ENCODE results near the gene KRT35. TPM values are rescaled to one million over a fixed set of nuclear protein-coding genes. Genes with fewer than 3 reads are reported as not detected.

Gene KRT35
- total and polyA plus RNA-seq, 2 donors (not counting 3 experiments of a cell fraction or from before 2014, with no cell fraction given), result not detected

DNA sequence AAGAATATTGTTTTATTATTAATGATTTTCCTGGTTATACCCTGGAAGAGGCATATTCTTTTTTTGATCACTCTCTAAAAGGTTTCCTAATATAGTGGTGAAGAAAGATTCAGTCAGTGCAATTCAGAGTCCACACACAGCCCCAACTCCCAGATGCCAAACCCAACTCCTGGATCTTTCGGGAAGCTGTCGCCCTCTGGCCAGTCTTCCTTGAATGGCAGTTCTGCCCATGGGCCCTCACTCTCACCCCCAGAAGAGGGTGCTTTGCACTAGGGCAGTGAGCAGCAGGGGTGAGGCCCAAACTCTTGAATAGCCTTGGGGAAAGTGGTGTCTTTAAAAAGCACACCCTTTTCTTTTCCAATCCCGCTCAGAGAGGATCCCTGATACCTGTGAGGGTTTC lies 24.7 kb downstream of the KRT35 start:
- no peaks in the 10 kb centered on the region for H3K9me3 ChIP-seq (replicated peaks; ENCODE audit: control insufficient read depth, insufficient read depth, low read length)
- H3K79me2 ChIP-seq (ENCODE audit: control insufficient read depth, insufficient read depth, low read length), result no peaks in the 10 kb centered on the region
- no peak overlapping the region for H3K27ac ChIP-seq (ENCODE audit: insufficient read depth, low read depth, low read length)
- no peak overlapping the region for H3K4me3 ChIP-seq (replicated peaks in 1 of 3; ENCODE audit: insufficient read depth in 1 of 3, low read depth in 1 of 3, low read length in 3 of 3)
- H4K20me1 ChIP-seq (replicated peaks; ENCODE audit: control insufficient read depth, extremely low read depth, insufficient read depth, low read length), result no peaks in the 10 kb centered on the region
- dilution Hi-C loops (cut with MboI; ENCODE audit: extremely low pct_ligation_motif_present, low sequenced_read_pairs), result no loop called here
- H3K36me3 ChIP-seq (ENCODE audit: control insufficient read depth in 2 of 2, extremely low read depth in 1 of 2, insufficient read depth in 2 of 2, low read length in 2 of 2), result no peaks in the 10 kb centered on the region
- intact Hi-C loops (cut with micrococcal nuclease), result no loop called here
- H3K4me2 ChIP-seq (ENCODE audit: insufficient read depth, low read length), result no peak overlapping the region
- H3K27me3 ChIP-seq (ENCODE audit: control insufficient read depth in 2 of 2, insufficient read depth in 2 of 2, low read length in 2 of 2), result peaks cover 2 to 5% of the 10 kb centered on the region in 2 experiments
- H2AFZ ChIP-seq (ENCODE audit: low read depth, low read length), result no peak overlapping the region
- H3K9me1 ChIP-seq (replicated peaks; ENCODE audit: control insufficient read depth, extremely low read depth, insufficient read depth, low read length), result no peaks in the 10 kb centered on the region
- POLR2A ChIA-PET, result no interaction called here
- TF ChIP-seq MYC (IDR thresholded peaks at IDR 0.05; ENCODE audit: low read depth, low read length), result no peak
- TF ChIP-seq CTCF (IDR thresholded peaks at IDR 0.05; ENCODE audit: extremely low read depth in 1 of 2, insufficient read depth in 1 of 2, low read depth in 1 of 2, low read length in 2 of 2), result no peak
- FAIRE-seq (no peak), DNase-seq (ENCODE audit: low read depth, low spot score) (no peak)
- H3K9ac ChIP-seq (replicated peaks; ENCODE audit: extremely low read depth, insufficient read depth, low read length), result no peak overlapping the region
- H3K4me1 ChIP-seq (ENCODE audit: control insufficient read depth, extremely low read depth, insufficient read depth, low read length), result no peaks in the 10 kb centered on the region
- CTCF ChIA-PET, result no interaction called here
- BruUV-seq (replicated peaks), result no TSS peak

DNA sequence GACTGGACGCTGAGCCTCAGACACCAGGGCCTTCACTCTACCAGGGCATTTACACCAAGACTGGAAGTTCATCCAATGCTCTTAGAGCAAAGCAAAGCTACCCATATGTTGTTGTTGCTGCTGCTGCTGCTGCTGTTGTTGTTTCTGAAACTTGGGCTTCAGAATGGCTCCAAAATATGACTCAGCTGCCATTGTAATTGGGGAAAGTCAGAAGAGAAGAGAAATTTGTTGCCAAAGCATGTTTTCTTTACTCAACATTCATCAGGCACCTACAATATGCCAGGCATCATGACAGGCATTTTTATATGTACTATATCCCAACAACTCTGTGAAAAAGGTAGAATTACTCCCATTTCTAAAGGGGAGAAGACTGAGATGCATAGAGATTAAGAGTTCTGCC lies 25.7 kb downstream of the KRT35 start:
- H4K20me1 ChIP-seq (replicated peaks; ENCODE audit: control insufficient read depth, extremely low read depth, insufficient read depth, low read length), result no peaks in the 10 kb centered on the region
- CTCF ChIA-PET, result interaction anchor here (4.4 kb wide), 1 partner anchor 94 kb away, joined by 22 read pairs; no protein-coding TSS in a partner anchor
- no peaks in the 10 kb centered on the region for H3K79me2 ChIP-seq (ENCODE audit: control insufficient read depth, insufficient read depth, low read length)
- no peaks in the 10 kb centered on the region for H3K36me3 ChIP-seq (ENCODE audit: control insufficient read depth in 2 of 2, extremely low read depth in 1 of 2, insufficient read depth in 2 of 2, low read length in 2 of 2)
- no peak for FAIRE-seq
- no peak overlapping the region for H3K9ac ChIP-seq (replicated peaks; ENCODE audit: extremely low read depth, insufficient read depth, low read length)
- dilution Hi-C loops (cut with MboI; ENCODE audit: extremely low pct_ligation_motif_present, low sequenced_read_pairs), result no loop called here
- no peaks in the 10 kb centered on the region for H3K4me1 ChIP-seq (ENCODE audit: control insufficient read depth, extremely low read depth, insufficient read depth, low read length)
- POLR2A ChIA-PET, result no interaction called here
- H3K9me3 ChIP-seq (replicated peaks; ENCODE audit: control insufficient read depth, insufficient read depth, low read length), result no peaks in the 10 kb centered on the region
- no peaks in the 10 kb centered on the region for H3K9me1 ChIP-seq (replicated peaks; ENCODE audit: control insufficient read depth, extremely low read depth, insufficient read depth, low read length)
- intact Hi-C loops (cut with micrococcal nuclease), result no loop called here
- H3K27me3 ChIP-seq (ENCODE audit: control insufficient read depth in 2 of 2, insufficient read depth in 2 of 2, low read length in 2 of 2), result peaks cover 2 to 5% of the 10 kb centered on the region in 2 experiments
- H3K4me3 ChIP-seq (replicated peaks in 1 of 3; ENCODE audit: insufficient read depth in 1 of 3, low read depth in 1 of 3, low read length in 3 of 3), result no peak overlapping the region
- no peak overlapping the region for H3K27ac ChIP-seq (ENCODE audit: insufficient read depth, low read depth, low read length)
- H3K4me2 ChIP-seq (ENCODE audit: insufficient read depth, low read length), result no peak overlapping the region
- TF ChIP-seq MYC (IDR thresholded peaks at IDR 0.05; ENCODE audit: low read depth, low read length) (no peak), GATA2 (IDR thresholded peaks at IDR 0.05; ENCODE audit: insufficient read depth, insufficient read length, low read depth, low read length) (no peak), JUN (IDR thresholded peaks at IDR 0.05; ENCODE audit: borderline replicate concordance, insufficient read depth, insufficient read length, low read depth) (no peak), FOS (IDR thresholded peaks at IDR 0.05; ENCODE audit: borderline replicate concordance, insufficient read depth, low read length) (no peak), POLR2AphosphoS5 (IDR thresholded peaks at IDR 0.05; ENCODE audit: insufficient read depth, low read depth, low read length) (no peak), CTCF (IDR thresholded peaks at IDR 0.05; ENCODE audit: extremely low read depth in 1 of 2, insufficient read depth in 1 of 2, low read depth in 1 of 2, low read length in 2 of 2) (no peak), EZH2 (IDR thresholded peaks at IDR 0.05; ENCODE audit: borderline replicate concordance, low read depth, low read length, severe bottlenecking) (no peak), POLR2A (IDR thresholded peaks at IDR 0.05; ENCODE audit: low read depth, low read length) (no peak)
- TF ChIP-seq, protein P1, sequence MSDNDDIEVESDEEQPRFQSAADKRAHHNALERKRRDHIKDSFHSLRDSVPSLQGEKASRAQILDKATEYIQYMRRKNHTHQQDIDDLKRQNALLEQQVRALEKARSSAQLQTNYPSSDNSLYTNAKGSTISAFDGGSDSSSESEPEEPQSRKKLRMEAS (IDR thresholded peaks at IDR 0.05; ENCODE audit: insufficient read depth, insufficient read length), result no peak
- no peak for DNase-seq (ENCODE audit: low read depth, low spot score)
- no peak overlapping the region for H2AFZ ChIP-seq (ENCODE audit: low read depth, low read length)
- no TSS peak for BruUV-seq (replicated peaks)
